HS-27A (cell line): ENCODE results near the gene STARD10.
"Not testable (repeated sequence)": the region's sequence is repeated elsewhere in the genome, so short reads cannot be mapped to it uniquely, and the experiment has no call there.

Source experiments
- DNase-seq: peaks from one replicate; pipeline ENCODE4 v3.0.0-alpha.2; 2012; ENCODE audit warnings: low read depth, missing footprints

STARD10 gene, protein sequence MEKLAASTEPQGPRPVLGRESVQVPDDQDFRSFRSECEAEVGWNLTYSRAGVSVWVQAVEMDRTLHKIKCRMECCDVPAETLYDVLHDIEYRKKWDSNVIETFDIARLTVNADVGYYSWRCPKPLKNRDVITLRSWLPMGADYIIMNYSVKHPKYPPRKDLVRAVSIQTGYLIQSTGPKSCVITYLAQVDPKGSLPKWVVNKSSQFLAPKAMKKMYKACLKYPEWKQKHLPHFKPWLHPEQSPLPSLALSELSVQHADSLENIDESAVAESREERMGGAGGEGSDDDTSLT

DNA sequence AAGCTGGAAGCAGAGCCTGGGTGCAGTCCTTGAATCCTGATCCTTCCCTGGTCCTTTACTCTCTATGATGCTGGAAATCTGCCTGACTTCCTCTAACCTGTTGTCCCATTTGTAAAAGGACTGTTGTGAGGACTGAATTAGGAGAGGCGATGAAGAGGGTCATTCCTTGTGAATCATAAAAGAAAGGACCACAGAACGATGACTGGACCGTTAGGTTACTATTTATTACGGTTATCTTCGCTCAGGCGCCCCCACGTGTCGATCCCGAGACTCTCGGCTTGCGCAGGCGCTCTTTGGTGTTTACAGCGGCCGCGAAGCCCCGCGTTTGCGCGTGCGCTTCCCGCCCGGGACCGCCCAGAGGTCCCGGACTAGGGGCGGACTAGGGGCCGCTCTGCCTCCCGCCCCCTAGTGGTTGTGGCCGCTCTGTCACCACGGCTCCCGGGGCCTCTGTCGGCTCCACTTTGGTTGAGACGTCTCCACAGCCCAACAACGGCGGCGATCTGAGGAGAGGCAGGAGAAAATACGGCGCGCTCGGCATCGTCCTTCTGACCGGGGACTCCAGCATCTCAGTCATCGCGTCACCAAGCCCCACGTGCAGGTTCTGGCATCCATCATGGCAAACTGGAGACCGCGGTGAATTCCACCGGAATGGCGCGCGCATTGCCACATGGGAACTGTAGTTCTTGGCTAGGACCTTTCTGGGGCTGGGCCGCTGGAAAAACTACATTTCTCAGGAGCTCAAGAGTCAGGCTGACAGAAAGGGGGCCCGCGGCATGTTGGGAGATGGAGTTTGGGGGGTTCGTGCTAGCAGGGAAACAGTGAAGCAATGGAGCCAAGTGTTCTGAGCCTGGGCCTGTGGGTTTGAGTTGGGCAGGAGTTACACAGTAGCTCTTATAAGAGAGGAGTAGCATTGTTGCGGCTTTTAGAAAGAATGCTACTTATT lies at the start of gene STARD10:
TSS of gene STARD10 (minus strand) at position 623 of the 943 bp plus-strand sequence. CDS start 12,866 bp downstream, outside the sequence.
- peak; percentile 95 for DNase-seq

DNA sequence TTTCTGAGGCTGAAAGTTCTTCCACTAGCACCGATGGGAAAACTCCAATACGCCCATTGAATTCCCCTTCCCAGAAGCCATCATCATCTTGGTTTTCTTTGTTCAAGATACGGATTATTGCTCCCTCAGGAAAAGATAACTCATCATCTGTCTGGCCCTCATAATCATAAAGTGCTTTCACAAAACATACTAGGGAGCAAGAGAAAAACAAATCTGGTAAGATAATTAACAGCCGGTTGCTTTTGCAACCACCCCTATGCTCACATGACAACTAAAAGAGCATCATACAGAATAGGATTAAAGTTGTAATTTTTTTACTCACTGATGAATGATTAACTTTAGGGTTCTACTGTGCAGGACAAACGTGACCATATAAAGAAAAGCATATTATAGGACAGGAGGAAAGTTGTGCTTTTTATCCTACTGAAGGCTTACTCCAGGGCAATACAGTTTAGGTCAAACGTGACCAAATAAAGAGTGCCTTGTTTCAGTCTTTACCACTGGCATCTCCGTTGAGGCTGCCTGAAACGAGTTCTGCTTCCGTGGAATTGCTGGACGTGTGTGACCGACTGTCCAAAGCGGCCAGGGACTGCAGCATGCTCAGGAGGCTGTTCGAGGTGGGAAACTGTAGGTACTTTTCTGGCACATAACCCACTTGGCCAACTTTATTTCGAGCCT lies 48.9 kb upstream of the STARD10 start:
- no peak for DNase-seq

DNA sequence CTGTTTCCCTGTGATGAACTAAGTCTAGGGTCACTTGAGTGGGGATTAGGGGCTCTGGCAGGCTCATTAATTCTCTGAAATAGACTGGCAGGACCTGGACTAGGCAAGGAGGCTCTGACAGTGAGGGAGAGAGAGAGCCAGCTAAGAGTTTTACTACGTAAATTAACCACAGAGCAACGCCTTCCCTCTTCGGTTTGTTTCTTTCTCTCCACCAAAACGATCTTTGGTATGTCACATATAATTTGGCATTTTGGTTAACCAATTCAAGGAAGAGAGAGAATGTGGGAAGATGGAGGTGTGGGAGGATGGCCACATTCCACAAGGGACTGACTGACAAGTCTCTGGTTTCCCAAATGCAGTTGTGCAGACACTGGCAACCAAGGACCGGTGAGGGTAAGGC lies 48.3 kb upstream of the STARD10 start:
- no peak for DNase-seq

DNA sequence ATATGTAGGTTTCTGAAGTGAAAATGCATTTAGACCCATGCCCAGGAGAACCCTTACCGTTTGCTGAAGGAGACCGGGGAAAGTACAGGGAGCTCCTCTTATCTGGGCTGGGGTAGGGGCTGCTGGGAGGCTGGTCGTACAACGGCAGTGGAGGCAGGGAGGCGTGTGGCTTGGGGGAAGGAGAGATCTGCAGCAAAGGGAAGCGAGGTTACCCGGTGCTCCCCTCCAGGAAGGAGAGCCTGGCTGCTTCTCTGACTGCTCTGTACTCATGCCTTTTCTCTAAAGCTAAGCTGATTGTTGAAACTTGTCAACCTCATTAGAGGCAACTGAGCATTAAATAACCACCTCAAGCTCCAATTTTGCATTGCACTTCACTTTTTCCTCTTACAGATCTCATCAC lies 47.5 kb upstream of the STARD10 start:
- no peak for DNase-seq

DNA sequence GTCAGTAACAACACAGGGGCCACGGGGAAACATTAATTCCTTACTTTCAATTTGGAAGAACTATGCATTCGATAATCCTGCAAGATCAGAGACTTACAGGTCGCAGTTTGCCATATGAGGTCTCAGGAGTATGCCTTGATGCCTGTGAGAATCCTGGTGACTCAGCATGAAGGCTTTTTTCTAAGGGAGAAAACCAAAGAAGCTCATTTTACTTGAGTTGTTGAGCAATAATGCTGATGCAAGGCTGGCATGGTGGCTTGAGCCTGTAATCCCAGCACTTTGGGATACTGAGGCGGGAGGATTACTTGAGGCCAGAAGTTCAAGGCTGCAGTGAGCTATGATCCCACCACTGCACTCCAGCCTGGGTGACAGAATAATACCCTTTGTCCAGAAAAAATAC lies 46.9 kb upstream of the STARD10 start:
- no peak for DNase-seq

DNA sequence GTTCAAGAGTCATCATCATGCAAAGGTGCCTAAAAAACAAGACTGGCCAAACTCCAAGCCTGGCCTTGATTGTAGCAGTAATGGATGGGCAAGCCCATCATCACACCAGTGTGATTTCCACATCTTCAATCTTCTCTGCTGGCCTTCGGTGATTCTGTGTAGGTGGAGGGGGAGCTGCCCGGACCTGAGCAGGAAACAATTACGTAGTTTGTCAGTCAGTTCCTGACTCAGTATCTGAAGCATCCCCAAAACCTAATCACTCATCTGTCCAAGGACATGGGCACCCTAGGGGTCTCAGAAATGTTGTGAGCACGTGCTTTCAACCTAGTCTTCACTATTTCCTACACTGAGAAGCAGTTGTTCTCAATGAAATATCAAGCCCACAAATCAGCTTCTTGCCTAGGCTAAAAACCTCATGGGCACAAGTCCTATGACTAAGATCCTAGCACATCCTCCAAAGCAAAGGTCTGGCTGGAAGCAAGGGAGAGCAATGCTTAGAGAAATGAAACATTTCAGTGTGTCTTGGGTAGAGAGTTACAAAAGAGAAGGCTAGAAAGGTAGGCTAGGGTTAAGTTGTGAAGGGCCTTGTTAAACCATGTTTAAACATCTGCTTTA lies 45.0 kb upstream of the STARD10 start:
- DNase-seq = no peak

DNA sequence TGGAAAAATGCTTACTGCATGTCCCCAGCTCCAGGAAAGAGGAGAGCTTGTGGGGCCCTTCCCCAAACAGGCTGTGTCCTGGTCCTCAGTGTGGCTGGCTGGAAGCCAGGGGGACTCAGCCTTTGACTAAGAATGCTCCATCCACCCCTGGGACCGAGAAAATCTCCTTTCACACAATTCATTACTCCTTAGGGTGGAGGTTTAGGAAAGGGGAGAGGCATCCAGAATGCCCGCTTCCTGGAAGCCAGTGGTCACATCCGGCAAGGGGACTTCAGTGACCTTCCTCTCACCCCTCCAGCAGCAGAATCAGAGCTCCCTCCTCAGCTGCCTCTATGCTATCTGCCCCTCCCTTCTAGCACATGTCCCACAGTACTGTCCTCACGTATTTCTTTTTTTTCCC lies 42.3 kb upstream of the STARD10 start:
- DNase-seq = no peak

DNA sequence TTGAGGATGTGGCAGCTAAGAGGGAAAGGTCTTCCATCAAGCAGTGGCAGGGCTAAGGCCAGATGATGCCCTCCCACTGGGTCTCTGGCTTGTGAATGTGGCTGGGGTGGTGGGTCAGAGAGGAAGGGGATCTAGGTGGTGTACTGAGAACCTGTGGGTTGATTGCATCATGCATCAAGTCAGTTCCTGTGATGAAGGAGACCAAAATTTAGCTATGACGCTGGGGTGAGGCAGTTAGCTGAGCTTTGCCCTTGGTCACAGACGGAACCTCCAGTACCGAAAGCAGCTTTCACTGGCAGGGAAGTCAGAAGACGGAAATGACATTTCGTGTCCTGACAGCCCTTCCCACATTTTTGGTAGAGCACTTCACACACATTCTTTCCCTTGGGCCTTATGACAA lies 41.1 kb upstream of the STARD10 start:
- DNase-seq = no peak

DNA sequence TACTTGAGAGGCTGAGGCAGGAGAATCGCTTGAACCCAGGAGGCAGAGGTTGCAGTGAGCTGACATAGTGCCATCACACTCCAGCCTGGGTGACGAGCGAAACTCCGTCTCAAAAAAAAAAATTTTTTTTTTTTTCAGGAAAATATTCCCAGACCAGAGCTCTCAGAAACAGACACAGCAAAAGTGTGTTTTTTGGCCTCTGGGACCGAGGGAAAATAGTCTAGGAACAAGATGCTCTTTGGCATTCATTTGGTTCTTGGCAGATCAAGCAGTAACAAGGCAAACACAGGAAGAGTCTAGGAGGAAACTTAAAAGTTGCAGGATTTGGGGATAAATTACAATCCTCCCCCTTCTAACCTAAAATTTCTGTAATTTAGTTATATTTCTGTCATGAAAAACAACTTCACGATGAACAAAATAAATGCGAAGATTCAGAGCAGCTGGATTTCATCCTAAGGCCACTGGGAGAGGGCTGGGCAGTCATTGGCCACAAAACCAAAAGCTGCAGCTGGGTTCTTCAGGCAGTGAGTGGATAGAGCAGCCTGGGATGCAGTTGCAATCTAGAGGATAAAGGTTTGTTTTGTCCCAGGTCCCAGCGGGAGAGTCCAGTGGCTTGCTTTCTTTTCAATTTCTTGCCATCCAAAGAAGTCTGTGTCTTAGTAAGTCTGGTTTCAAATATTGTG lies 40.1 kb upstream of the STARD10 start:
- no peak for DNase-seq

DNA sequence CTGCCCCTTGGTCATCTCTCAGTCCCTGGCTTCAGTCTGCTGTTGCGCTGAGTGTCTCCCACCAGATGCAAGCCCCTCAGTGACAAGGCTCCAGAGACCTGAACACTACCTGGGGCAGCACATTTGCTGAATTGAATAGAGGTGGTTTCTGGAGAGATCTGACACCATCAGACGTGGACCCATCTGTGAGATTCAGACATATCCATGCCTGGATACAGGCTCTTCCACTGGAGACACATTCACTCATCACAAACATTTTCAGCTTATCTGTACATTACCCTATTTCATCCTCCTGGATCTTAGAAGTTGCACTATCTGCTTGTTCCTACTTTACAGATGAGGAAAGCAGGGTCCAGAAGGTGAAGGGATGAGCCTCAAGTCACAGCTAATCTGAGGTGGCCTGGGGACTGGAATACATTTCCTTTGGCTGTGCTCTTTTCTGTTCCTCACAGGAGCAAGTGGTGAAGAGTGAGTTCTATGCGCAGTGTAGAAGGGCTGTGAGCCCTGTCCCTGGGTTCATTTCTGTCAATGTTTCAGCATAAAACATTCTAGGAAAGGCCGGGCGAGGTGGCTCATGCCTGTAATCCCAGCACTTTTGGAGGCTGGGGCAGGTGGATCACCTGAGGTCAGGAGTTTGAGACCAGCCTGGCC lies 39.4 kb upstream of the STARD10 start:
- DNase-seq = no peak

DNA sequence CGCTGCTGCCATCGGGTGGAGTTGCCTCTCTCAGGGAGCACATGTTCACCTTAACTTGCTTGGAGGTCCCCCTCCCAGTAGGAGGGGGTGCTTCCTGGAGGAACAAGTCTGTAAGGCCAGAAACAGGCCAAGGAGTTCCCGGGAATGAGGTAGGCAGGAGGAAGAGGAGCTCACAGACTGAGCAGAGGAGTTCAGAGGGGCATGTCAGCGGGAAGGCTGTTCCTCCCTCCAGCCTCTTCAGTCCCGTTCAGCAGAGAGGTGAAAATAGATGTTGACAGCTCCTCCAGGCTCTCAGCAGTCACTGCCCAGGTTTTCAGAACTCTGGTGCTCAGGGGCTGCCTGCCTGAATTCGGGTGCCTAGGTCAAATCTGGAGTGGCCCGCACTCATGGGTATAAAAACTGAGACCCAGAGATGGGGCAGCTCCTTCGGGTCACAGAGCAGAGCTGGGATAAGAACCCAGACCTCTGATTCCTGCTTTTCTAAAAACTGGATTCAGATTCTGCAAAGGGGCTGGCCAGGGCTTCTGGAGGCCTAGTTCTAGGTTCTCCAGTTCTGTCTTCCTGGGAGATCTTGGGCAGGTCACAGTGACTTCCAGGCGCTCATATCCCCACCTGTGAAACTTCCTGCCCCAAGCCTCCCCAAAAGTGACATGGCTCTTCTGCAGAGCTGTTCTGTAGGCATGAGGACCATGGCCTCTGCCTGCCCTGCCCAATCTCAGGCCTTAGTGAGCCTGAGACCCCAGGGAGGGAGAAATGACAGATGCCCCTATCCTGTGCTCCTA lies 38.6 kb upstream of the STARD10 start:
- DNase-seq = no peak

DNA sequence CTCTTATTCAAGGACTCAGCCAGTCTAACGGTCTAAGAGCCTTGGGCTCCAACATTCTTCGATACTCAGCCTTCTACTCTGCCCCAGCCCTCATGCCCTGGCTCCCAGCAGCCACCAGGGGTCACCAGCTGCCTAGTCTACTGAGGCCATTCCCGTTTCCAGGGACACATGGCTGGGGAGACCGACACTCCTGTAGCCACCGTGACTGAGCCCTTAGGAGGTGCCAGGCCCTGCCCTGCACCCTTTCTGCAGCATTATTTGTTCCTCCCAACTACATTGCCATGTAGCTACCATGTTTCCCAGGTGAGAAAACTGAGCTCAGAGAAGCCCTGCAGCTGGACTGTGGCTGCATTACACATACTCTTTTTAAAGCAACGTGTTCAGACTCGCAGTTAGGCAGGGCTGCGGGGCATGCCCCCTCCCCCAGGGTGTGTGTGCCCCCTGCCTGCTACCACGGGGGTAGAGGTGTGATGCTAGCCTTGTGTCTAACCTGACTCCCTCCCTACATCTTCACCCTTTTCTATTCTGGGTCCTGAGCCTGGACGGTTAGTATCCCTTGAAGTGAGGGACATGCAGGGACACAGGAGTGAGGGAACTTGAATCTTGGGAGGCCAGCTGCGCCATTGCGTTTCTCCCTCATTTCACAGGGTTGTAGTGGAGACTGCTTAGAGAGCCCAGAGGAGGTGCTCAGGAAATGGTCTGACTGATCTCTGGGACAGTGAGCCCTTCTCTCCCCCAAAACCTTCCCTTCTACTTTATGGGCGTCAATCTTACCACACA lies 37.9 kb upstream of the STARD10 start:
- peak; percentile 38 for DNase-seq

DNA sequence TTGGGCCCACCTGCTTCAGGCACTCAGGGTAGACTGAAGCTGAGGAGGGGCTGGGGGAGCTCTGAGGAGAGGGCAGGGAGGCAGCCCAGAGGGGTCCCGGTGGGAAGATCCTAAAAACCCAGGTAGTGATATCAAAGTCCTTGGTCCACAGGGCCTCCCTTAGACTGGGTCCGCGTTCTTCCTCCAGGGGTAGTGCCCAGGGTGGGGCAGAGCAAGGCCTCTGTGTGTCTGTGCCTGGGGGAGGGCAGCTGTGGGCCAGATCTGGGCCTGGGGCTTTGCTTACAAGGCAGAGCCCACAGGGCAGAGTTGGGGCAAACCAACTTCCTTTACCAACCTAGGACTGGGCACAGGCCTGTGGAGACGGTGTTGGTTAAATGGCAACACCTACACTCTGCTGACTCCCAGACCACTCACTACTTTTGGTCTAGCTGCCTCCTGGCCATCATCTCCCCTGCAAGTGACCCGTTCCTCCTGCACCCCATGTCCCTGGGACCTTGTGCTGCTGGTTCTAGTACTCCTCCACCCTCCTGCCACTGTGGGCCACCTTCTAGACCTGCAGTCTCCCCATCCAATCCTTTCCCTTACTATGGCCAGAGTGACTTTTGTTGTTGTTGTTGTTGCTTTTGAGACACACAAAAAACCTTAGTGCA lies 36.2 kb upstream of the STARD10 start:
- no peak for DNase-seq

DNA sequence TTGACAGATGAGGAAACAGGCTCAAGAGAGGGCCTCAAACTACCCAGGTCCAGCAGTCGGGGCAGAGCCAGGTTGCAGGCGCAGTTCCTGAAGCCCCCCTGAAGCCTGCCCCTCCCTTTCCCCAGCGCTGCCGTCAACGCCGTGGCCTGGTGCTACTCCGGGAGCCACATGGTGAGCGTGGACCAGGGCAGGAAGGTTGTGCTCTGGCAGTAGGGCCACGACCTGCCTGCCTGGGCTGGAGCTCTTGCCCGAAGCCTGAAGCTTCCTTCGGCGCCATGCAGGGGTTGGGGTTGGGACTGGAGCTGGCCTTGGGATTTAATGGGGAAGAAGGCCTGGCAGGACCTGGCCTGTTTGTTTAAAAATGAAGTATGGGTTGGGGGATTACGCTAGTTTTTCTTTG lies 35.3 kb upstream of the STARD10 start:
- DNase-seq = no peak

DNA sequence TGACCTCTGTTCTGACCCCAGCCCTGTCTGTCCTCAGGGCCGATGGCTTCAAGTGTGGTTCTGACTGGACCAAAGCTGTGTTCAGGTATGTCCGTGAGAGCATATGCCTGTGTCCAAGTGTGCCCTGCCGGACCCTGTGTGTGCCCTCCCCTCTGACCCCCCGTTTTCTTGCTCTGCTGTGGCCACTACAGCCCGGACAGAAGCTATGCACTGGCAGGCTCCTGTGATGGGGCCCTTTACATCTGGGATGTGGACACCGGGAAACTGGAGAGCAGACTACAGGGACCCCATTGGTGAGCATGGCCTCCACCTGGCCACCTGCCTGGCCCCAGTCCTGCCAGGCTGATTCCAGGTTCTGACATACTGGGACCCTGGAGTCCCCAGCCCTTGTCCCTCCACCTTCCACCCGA lies 34.9 kb upstream of the STARD10 start:
- DNase-seq = no peak

DNA sequence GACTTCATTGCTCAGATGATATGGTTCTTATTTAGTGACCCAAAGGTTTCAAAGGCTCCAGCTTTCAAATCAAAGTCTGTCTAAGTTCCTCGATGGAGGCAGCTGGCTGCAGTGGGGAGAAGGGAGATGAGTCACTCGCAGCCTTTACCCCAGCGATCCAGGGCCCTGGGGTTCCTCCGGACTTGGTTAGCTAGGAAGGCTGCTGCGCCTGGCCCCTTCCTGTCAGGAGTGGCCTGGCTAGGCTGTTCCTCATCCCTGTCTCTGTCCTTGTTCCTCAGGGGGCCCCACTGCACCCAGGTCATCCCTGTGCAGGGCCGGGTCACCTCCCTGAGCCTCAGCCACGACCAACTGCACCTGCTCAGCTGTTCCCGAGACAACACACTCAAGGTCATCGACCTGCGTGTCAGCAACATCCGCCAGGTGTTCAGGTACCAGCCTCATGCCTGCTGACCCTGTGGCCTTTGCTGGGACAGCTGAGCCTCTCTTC lies 34.3 kb upstream of the STARD10 start:
- DNase-seq = no peak

DNA sequence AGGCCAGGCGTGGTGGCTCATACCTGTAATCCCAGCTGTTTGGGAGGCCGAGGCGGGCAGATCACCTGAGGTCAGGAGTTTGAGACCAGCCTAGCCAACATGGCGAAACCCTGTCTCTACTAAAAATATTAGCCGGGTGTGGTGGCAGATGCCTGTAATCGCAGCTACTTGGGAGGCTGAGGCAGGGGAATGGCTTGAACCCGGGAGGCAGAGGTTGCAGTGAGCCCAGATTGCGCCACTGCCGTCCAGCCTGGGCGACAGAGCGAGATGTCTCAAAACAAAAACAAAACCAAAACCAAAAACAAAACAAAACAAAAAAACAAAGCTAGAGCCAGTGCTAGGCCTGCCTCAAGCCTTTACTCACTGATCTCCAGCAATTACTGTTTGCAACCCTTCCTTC lies 33.8 kb upstream of the STARD10 start:
- not testable (repeated sequence) for DNase-seq

DNA sequence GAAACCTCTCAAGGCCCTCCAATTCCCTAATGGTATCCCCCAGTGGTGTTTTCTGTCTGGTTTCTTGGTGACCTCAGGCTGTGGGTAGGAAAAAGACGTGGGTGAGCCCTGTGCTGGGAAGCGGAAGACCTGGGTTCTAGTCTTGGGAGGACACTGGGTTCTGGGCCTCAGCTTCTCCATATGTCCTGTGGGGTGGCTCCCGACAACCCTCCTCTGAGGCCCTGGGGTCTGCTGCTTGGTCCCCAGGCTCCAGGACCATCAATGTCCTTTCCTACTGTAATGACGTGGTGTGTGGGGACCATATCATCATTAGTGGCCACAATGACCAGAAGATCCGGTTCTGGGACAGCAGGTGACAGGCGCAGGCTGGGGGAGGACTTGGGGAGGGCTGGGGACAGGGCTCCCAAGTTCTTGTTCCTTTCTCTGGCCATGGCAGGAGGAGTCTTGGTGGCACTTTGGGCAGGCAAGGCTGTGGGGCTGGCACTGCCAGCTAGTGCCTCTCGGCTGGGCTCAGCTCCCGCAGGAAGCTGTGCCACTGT lies 33.2 kb upstream of the STARD10 start:
- DNase-seq = no peak
